GM12801 (cell line): ENCODE results near the gene GLB1L.

ENCODE experiments used
- TF ChIP-seq, protein P1 (sequence below): IDR thresholded peaks from one replicate; pipeline ENCODE4 v1.5.1; 2011; ENCODE audit warnings: control low read depth; ENCODE audit not compliant: insufficient read length; ENCODE audit errors: extremely low read depth

The GLB1L gene

GRCh38 chr2:219270055-219270372, 24.8 kb upstream of the GLB1L start:
- TF ChIP-seq, protein P1, sequence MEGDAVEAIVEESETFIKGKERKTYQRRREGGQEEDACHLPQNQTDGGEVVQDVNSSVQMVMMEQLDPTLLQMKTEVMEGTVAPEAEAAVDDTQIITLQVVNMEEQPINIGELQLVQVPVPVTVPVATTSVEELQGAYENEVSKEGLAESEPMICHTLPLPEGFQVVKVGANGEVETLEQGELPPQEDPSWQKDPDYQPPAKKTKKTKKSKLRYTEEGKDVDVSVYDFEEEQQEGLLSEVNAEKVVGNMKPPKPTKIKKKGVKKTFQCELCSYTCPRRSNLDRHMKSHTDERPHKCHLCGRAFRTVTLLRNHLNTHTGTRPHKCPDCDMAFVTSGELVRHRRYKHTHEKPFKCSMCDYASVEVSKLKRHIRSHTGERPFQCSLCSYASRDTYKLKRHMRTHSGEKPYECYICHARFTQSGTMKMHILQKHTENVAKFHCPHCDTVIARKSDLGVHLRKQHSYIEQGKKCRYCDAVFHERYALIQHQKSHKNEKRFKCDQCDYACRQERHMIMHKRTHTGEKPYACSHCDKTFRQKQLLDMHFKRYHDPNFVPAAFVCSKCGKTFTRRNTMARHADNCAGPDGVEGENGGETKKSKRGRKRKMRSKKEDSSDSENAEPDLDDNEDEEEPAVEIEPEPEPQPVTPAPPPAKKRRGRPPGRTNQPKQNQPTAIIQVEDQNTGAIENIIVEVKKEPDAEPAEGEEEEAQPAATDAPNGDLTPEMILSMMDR, result no peak

GRCh38 chr2:219269362-219270054, 24.3 kb upstream of the GLB1L start:
- TF ChIP-seq, protein P1, result no peak

DNA sequence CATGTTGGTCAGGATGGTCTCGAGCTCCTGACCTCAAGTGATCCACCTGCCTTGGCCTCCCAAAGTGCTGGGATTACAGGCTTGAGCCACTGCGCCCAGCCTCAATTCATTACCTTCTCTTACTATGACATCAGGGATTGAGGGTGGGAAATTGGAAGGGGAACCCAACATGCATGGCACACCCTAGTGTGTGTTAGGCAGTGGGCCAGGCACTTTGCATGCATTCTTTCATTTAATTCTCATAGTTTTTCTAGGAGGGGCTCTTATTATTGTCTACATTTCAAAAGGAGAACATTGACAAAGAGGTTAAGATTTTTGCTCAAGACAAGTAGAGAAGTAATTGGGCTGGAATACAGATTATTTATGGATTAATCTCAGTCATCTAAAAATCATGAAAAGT, 23.1 kb upstream of the GLB1L start:
- TF ChIP-seq, protein P1, result no peak

GRCh38 chr2:219266886-219267285, 21.6 kb upstream of the GLB1L start:
- TF ChIP-seq, protein P1, result no peak

DNA sequence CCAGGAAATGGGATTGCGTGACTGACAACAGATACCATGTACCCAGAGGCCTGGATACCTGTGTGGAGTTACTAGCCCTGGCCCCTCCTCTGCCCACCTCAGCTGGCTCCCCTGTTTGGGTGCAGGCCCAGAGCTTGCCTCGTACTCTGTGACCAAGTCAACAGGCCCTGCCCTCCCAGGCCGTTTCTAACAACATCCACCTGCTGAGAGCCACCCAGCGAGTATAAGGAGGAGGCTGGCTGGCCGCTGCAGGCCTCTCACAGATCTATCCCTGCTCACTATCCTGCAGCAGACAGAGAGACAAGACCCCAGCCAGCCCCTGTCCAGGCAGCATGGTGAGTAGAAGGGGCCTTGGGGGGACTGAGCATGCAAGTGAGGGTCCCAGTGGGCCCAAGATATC, 21.0 kb upstream of the GLB1L start:
- TF ChIP-seq, protein P1, result no peak

- TF ChIP-seq, protein P1, result no peak
These were observed 16.0 kb upstream of the GLB1L start for GRCh38 chr2:219261024-219261855.

DNA sequence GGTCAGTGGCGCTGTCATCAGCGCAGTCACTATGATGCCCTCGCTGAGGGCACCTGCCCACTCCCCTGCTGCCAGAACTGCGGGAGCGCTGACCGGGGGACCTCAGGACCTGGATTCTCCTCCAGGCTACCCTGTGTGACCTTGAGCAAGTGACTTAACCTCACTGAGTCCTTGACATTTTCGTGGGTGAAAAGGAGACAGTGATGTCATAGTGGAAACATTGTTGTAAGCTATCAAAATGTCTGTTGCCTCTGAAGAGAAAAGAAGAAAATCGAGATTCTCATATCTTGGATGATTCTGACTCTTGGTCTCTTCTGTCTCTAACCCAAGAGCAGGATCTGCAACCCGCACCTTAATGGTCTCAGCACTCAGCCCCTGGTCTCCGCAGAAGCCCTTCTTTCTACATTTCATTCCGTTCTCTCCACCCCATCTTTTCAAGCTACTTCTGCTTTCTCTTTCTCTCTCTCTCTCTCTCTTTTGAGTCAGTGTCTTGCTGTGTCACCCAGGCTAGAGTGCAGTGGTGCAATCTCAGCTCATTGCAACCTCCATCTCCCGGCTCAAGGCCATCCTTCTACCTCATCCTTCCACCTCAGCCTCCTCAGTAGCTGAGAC, 9.5 kb upstream of the GLB1L start:
- TF ChIP-seq, protein P1, result no peak
